Measurements from ENCODE around the gene TMEM106A. TPM values are rescaled to one million over a fixed set of nuclear protein-coding genes. Genes with fewer than 3 reads are reported as not detected.
A peak's percentile ranks its signal among the peaks of the same experiment; 100 is the strongest.
"Not testable (repeated sequence)": the region's sequence is repeated elsewhere in the genome, so short reads cannot be mapped to it uniquely, and the experiment has no call there.

TMEM106A gene
- total and polyA plus RNA-seq, 2 of the 13 experiments (the other 11 are each of a cell fraction or from before 2014, with no cell fraction given): 16.9 to 35.9 TPM

DNA sequence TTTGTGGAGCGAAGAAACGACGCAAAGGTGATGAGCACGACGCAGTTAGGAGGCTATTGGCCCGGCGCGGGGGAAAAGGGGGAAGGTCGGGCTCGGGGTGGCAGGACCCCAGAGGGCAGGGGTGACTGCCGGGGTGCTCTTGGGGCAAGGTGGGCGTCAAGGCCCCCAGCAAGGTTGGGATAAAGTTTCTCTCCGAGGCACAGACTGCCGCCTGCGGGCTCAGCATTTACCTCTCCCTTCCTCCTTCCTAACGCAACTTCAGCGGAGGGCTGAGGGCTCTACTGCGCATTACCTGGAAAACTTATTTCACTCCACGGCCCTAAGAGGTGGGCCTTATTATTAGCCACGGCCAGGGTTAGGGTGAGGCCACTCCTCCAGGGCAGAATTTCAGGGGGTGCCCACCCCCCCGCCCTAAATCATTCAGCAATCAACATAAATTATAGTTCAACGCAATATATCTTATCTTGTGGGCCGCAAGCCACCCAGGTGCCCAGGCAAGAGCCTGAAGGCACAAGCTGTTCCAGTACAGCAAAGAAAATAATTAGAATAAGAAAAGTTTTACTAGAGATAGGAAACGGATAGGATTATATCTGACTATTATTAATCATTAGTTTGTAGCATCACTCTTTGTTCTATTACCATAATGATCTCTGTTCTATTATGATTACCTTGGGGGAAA, 20.5 kb downstream of the TMEM106A start (continued):
- TF ChIP-seq ZNF160 (CRISPR knock-in tag; IDR thresholded peaks at IDR 0.05) (0 out of 2 replicates have a peak, but pooled peaks have one; percentile 75), SOX13 (CRISPR knock-in tag; conservative IDR thresholded peaks at IDR 0.05 in 1 of 2, IDR thresholded peaks at IDR 0.05 in 1 of 2) (peak in 1 of 2 experiments; percentile 12; a peak in 1 of 4 replicates), NFYB (CRISPR knock-in tag; IDR thresholded peaks at IDR 0.05) (peak; percentile 41; the same call in 1 of the 2 replicates), ZNF205 (CRISPR knock-in tag; IDR thresholded peaks at IDR 0.05) (0 out of 2 replicates have a peak, but pooled peaks have one; percentile 72), NFKBIZ (CRISPR knock-in tag; IDR thresholded peaks at IDR 0.05) (peak; percentile 88; the same call in 1 of the 2 replicates), IRF2 (CRISPR knock-in tag; IDR thresholded peaks at IDR 0.05) (peak; percentile 77; the same call in 1 of the 2 replicates), ELF3 (CRISPR knock-in tag; IDR thresholded peaks at IDR 0.05) (peak; percentile 54), ZNF768 (CRISPR knock-in tag; IDR thresholded peaks at IDR 0.05) (peak; percentile 77; the same call in 1 of the 2 replicates), PHF8 (CRISPR knock-in tag; IDR thresholded peaks at IDR 0.05) (peak; percentile 40; the same call in 1 of the 2 replicates), SP140L (CRISPR knock-in tag; IDR thresholded peaks at IDR 0.05; ENCODE audit: borderline replicate concordance) (peak; percentile 89; the same call in 1 of the 2 replicates), FOSL1 (CRISPR knock-in tag; IDR thresholded peaks at IDR 0.05; ENCODE audit: borderline replicate concordance) (0 out of 2 replicates have a peak, but pooled peaks have one; percentile 10), BCL6 (CRISPR knock-in tag; IDR thresholded peaks at IDR 0.05) (0 out of 2 replicates have a peak, but pooled peaks have one; percentile 28), STAT5B (CRISPR knock-in tag; IDR thresholded peaks at IDR 0.05) (0 out of 2 replicates have a peak, but pooled peaks have one; percentile 81)
- not testable (repeated sequence) for TF ChIP-seq SOX13 (IDR thresholded peaks at IDR 0.05)
- TF ChIP-seq, protein P1, sequence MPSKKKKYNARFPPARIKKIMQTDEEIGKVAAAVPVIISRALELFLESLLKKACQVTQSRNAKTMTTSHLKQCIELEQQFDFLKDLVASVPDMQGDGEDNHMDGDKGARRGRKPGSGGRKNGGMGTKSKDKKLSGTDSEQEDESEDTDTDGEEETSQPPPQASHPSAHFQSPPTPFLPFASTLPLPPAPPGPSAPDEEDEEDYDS (CRISPR knock-in tag; IDR thresholded peaks at IDR 0.05): 0 out of 2 replicates have a peak, but pooled peaks have one; percentile 52
- TF ChIP-seq, protein P2, sequence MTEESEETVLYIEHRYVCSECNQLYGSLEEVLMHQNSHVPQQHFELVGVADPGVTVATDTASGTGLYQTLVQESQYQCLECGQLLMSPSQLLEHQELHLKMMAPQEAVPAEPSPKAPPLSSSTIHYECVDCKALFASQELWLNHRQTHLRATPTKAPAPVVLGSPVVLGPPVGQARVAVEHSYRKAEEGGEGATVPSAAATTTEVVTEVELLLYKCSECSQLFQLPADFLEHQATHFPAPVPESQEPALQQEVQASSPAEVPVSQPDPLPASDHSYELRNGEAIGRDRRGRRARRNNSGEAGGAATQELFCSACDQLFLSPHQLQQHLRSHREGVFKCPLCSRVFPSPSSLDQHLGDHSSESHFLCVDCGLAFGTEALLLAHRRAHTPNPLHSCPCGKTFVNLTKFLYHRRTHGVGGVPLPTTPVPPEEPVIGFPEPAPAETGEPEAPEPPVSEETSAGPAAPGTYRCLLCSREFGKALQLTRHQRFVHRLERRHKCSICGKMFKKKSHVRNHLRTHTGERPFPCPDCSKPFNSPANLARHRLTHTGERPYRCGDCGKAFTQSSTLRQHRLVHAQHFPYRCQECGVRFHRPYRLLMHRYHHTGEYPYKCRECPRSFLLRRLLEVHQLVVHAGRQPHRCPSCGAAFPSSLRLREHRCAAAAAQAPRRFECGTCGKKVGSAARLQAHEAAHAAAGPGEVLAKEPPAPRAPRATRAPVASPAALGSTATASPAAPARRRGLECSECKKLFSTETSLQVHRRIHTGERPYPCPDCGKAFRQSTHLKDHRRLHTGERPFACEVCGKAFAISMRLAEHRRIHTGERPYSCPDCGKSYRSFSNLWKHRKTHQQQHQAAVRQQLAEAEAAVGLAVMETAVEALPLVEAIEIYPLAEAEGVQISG (CRISPR knock-in tag; IDR thresholded peaks at IDR 0.05): peak; percentile 65; the same call in 1 of the 2 replicates
- TF ChIP-seq, protein P3, sequence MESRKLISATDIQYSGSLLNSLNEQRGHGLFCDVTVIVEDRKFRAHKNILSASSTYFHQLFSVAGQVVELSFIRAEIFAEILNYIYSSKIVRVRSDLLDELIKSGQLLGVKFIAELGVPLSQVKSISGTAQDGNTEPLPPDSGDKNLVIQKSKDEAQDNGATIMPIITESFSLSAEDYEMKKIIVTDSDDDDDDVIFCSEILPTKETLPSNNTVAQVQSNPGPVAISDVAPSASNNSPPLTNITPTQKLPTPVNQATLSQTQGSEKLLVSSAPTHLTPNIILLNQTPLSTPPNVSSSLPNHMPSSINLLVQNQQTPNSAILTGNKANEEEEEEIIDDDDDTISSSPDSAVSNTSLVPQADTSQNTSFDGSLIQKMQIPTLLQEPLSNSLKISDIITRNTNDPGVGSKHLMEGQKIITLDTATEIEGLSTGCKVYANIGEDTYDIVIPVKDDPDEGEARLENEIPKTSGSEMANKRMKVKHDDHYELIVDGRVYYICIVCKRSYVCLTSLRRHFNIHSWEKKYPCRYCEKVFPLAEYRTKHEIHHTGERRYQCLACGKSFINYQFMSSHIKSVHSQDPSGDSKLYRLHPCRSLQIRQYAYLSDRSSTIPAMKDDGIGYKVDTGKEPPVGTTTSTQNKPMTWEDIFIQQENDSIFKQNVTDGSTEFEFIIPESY (CRISPR knock-in tag; IDR thresholded peaks at IDR 0.05): peak; percentile 61
- TF ChIP-seq, protein P4, sequence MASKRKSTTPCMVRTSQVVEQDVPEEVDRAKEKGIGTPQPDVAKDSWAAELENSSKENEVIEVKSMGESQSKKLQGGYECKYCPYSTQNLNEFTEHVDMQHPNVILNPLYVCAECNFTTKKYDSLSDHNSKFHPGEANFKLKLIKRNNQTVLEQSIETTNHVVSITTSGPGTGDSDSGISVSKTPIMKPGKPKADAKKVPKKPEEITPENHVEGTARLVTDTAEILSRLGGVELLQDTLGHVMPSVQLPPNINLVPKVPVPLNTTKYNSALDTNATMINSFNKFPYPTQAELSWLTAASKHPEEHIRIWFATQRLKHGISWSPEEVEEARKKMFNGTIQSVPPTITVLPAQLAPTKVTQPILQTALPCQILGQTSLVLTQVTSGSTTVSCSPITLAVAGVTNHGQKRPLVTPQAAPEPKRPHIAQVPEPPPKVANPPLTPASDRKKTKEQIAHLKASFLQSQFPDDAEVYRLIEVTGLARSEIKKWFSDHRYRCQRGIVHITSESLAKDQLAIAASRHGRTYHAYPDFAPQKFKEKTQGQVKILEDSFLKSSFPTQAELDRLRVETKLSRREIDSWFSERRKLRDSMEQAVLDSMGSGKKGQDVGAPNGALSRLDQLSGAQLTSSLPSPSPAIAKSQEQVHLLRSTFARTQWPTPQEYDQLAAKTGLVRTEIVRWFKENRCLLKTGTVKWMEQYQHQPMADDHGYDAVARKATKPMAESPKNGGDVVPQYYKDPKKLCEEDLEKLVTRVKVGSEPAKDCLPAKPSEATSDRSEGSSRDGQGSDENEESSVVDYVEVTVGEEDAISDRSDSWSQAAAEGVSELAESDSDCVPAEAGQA (IDR thresholded peaks at IDR 0.05; ENCODE audit: low read depth): not testable (repeated sequence)
- TF ChIP-seq, protein P4 (CRISPR knock-in tag; IDR thresholded peaks at IDR 0.05; ENCODE audit: borderline replicate concordance): 0 out of 2 replicates have a peak, but pooled peaks have one; percentile 68

Data from HepG2 (cell line).